GM06990 (cell line): ENCODE data around the gene SH3BGRL2.
"Not testable (repeated sequence)": the region's sequence is repeated elsewhere in the genome, so short reads cannot be mapped to it uniquely, and the experiment has no call there.

Experiments
- DNase-seq: peaks from one replicate; pipeline ENCODE4 v3.0.0-alpha.2; 2011; ENCODE audit not compliant: insufficient read length; ENCODE audit errors: extremely low read depth
- H3K27me3 ChIP-seq: replicated peaks from 2 replicates; pipeline ENCODE4 v1.6.0; 2011; ENCODE audit warnings: low read length; ENCODE audit not compliant: control insufficient read depth, insufficient read depth
- H3K36me3 ChIP-seq: 2 replicates; pipeline ENCODE4 v1.5.1; 2011; ENCODE audit warnings: low read length; ENCODE audit not compliant: control insufficient read depth, insufficient read depth
- H3K4me3 ChIP-seq: replicated peaks from 2 replicates; pipeline ENCODE4 v1.5.1; 2011; ENCODE audit warnings: low read depth, mild to moderate bottlenecking, control low read depth, low read length
- CTCF ChIP-seq: IDR thresholded peaks from 2 replicates; pipeline ENCODE4 v1.5.1; 2011; ENCODE audit warnings: low read length, control low read depth, mild to moderate bottlenecking, inconsistent platforms; ENCODE audit not compliant: insufficient read depth, poor library complexity, severe bottlenecking

SH3BGRL2 gene

GRCh38 chr6:79673947-79674346, 42.8 kb downstream of the SH3BGRL2 start:
- no peak overlapping the region for H3K4me3 ChIP-seq
- H3K27me3 ChIP-seq = no peaks in the 10 kb centered on the region
- no peak for DNase-seq
- no peak for TF ChIP-seq CTCF
- H3K36me3 ChIP-seq = no peaks in the 10 kb centered on the region

GRCh38 chr6:79676785-79677736, 45.9 kb downstream of the SH3BGRL2 start:
- Histone ChIP-seq H3K27me3 (no peaks in the 10 kb centered on the region), H3K4me3 (no peak overlapping the region), H3K36me3 (no peaks in the 10 kb centered on the region)
- TF ChIP-seq CTCF = no peak
- DNase-seq = no peak

GRCh38 chr6:79682682-79683081, 51.6 kb downstream of the SH3BGRL2 start:
- H3K4me3 ChIP-seq, H3K36me3 ChIP-seq, H3K27me3 ChIP-seq, DNase-seq: not testable (repeated sequence)

- H3K4me3 ChIP-seq = no peak overlapping the region
- no peaks in the 10 kb centered on the region for H3K36me3 ChIP-seq
- TF ChIP-seq CTCF = no peak
- no peaks in the 10 kb centered on the region for H3K27me3 ChIP-seq
- no peak for DNase-seq
These were observed 53.7 kb downstream of the SH3BGRL2 start for GRCh38 chr6:79684876-79685275.

GRCh38 chr6:79686707-79687309, 55.7 kb downstream of the SH3BGRL2 start:
- TF ChIP-seq CTCF = no peak
- Histone ChIP-seq H3K4me3 (no peak overlapping the region), H3K27me3 (no peaks in the 10 kb centered on the region), H3K36me3 (no peaks in the 10 kb centered on the region)
- no peak for DNase-seq

GRCh38 chr6:79687759-79688158, 56.6 kb downstream of the SH3BGRL2 start:
- Histone ChIP-seq H3K27me3 (no peaks in the 10 kb centered on the region), H3K36me3 (no peaks in the 10 kb centered on the region), H3K4me3 (no peak overlapping the region)
- no peak for DNase-seq
- TF ChIP-seq CTCF = no peak
